Endothelial cell of umbilical vein (primary cell): ENCODE measurements around the gene PLEKHG3. TPM values are rescaled to one million over a fixed set of nuclear protein-coding genes. Genes with fewer than 3 reads are reported as not detected.

Experiments
- BruUV-seq: library from RNA; stranded (reverse); fragments of 400-500 nt; replicated peaks from 2 replicates; lab custom pipeline; 2021; lab: Mats Ljungman, UMichigan
- CTCF ChIA-PET: fragments of 300-600, 350-600 bp; sonication (Branson Sonifier 250); formaldehyde crosslinking; loops from one replicate; lab custom pipeline; 2021; ENCODE audit warnings: antibody characterized with exemption, inconsistent platforms; lab: Charles Lee
- POLR2A ChIA-PET: fragments of 300-600, 350-600 bp; sonication (Branson Sonifier 250); formaldehyde crosslinking; loops from one replicate; lab custom pipeline; 2021; ENCODE audit warnings: antibody characterized with exemption, inconsistent platforms; lab: Charles Lee
- DNase-seq: peaks from one replicate; pipeline ENCODE4 v3.0.0-alpha.2; 2011; ENCODE audit warnings: low read depth, low spot score
- FAIRE-seq: peaks from 2 replicates; lab custom pipeline; 2011; peaks lifted over from hg19 to GRCh38; lab: Jason Lieb, UNC
- H2AFZ ChIP-seq: 2 replicates; pipeline ENCODE4 v1.6.0; 2012; ENCODE audit warnings: low read depth, low read length, control low read depth, inconsistent platforms
- H3K27ac ChIP-seq: 2 replicates; pipeline ENCODE4 v1.5.1; 2011; ENCODE audit warnings: low read depth, mild to moderate bottlenecking, control low read depth, low read length, moderate library complexity; ENCODE audit not compliant: insufficient read depth
- H3K27me3 ChIP-seq, 2 experiments: 2 replicates each; pipeline versions ENCODE4 v1.6.0 to v1.6.1; 2011; ENCODE audit warnings: low read length in 2 of 2, mixed read lengths in 1 of 2; ENCODE audit not compliant: control insufficient read depth in 2 of 2, insufficient read depth in 2 of 2
- H3K36me3 ChIP-seq, 2 experiments: 2 replicates in 1 of 2; 3 replicates in 1 of 2; pipeline ENCODE4 v1.5.1; 2011; ENCODE audit warnings: low read length in 2 of 2, mild to moderate bottlenecking in 1 of 2, moderate library complexity in 1 of 2; ENCODE audit not compliant: control insufficient read depth in 2 of 2, insufficient read depth in 2 of 2; ENCODE audit errors: extremely low read depth in 1 of 2
- H3K4me1 ChIP-seq: 3 replicates; pipeline ENCODE4 v1.5.1; 2011; ENCODE audit warnings: mild to moderate bottlenecking, low read length; ENCODE audit not compliant: control insufficient read depth, insufficient read depth; ENCODE audit errors: extremely low read depth
- H3K4me2 ChIP-seq: 2 replicates; pipeline ENCODE4 v1.6.1; 2011; ENCODE audit warnings: low read length, control low read depth, mixed read lengths; ENCODE audit not compliant: insufficient read depth
- H3K4me3 ChIP-seq, 3 experiments: fragments of 200-600 bp in 1 of 3; sonication (generic), shearing (Covaris generic) in 1 of 3; replicated peaks in 1 of 3; 2 replicates each; pipeline ENCODE4 v1.5.1; 2011 to 2016; ENCODE audit warnings: control low read depth in 3 of 3, low read length in 3 of 3, mild to moderate bottlenecking in 2 of 3, inconsistent platforms in 1 of 3, low read depth in 1 of 3, moderate library complexity in 1 of 3; ENCODE audit not compliant: insufficient read depth in 1 of 3
- H3K79me2 ChIP-seq: 2 replicates; pipeline ENCODE4 v1.6.0; 2012; ENCODE audit warnings: low read length, inconsistent platforms; ENCODE audit not compliant: control insufficient read depth, insufficient read depth
- H3K9ac ChIP-seq: replicated peaks from 2 replicates; pipeline ENCODE3; 2011; ENCODE audit warnings: low read length, control low read depth; ENCODE audit not compliant: insufficient read depth; ENCODE audit errors: extremely low read depth
- H3K9me1 ChIP-seq: replicated peaks from 3 replicates; pipeline ENCODE4 v1.6.0; 2011; ENCODE audit warnings: mild to moderate bottlenecking, low read length; ENCODE audit not compliant: control insufficient read depth, insufficient read depth; ENCODE audit errors: extremely low read depth
- H3K9me3 ChIP-seq: replicated peaks from 2 replicates; pipeline ENCODE4 v1.5.1; 2012; ENCODE audit warnings: low read length, inconsistent platforms; ENCODE audit not compliant: control insufficient read depth, insufficient read depth
- H4K20me1 ChIP-seq: replicated peaks from 2 replicates; pipeline ENCODE3; 2011; ENCODE audit warnings: mild to moderate bottlenecking, low read length; ENCODE audit not compliant: control insufficient read depth, insufficient read depth; ENCODE audit errors: extremely low read depth
- CTCF ChIP-seq, 2 donors: IDR thresholded peaks; 1 replicate in 1 of 2; 2 replicates in 1 of 2; pipeline ENCODE4 v1.5.1; 2011; ENCODE audit warnings: low read length in 2 of 2, mild to moderate bottlenecking in 2 of 2, moderate library complexity in 2 of 2, control low read depth in 1 of 2, inconsistent platforms in 1 of 2, low read depth in 1 of 2; ENCODE audit not compliant: insufficient read depth in 1 of 2; ENCODE audit errors: extremely low read depth in 1 of 2
- EZH2 ChIP-seq: IDR thresholded peaks from 2 replicates; pipeline ENCODE4 v1.6.1; 2012; ENCODE audit warnings: borderline replicate concordance, low read depth, mild to moderate bottlenecking, moderate library complexity, low read length, inconsistent platforms; ENCODE audit not compliant: severe bottlenecking
- FOS ChIP-seq: IDR thresholded peaks from 2 replicates; pipeline ENCODE4 v1.6.1; 2011; ENCODE audit warnings: mild to moderate bottlenecking, low read length, moderate library complexity, borderline replicate concordance; ENCODE audit not compliant: insufficient read depth
- GATA2 ChIP-seq: IDR thresholded peaks from 2 replicates; pipeline ENCODE4 v1.7.0; 2011; ENCODE audit warnings: low read depth, mild to moderate bottlenecking, moderate library complexity, mixed read lengths, low read length; ENCODE audit not compliant: insufficient read length, insufficient read depth
- JUN ChIP-seq: IDR thresholded peaks from 2 replicates; pipeline ENCODE4 v1.6.1; 2011; ENCODE audit warnings: borderline replicate concordance, low read depth; ENCODE audit not compliant: insufficient read length, insufficient read depth
- MAX ChIP-seq: IDR thresholded peaks from 2 replicates; pipeline ENCODE4 v1.6.1; 2011; ENCODE audit not compliant: insufficient read depth, insufficient read length
- MYC ChIP-seq: IDR thresholded peaks from one replicate; pipeline ENCODE4 v1.6.1; 2011; ENCODE audit warnings: mild to moderate bottlenecking, low read depth, low read length
- POLR2A ChIP-seq: IDR thresholded peaks from 2 replicates; pipeline ENCODE4 v1.6.1; 2012; ENCODE audit warnings: low read depth, mild to moderate bottlenecking, control low read depth, low read length
- POLR2AphosphoS5 ChIP-seq: IDR thresholded peaks from 2 replicates; pipeline ENCODE4 v1.6.1; 2012; ENCODE audit warnings: low read depth, mild to moderate bottlenecking, control low read depth, low read length, moderate library complexity; ENCODE audit not compliant: insufficient read depth
- dilution Hi-C: fragments of 300-500 bp; cut with MboI; formaldehyde crosslinking; loops from one replicate; pipeline ENCODE4 v1.15.0; 2019; ENCODE audit warnings: low sequenced_read_pairs; ENCODE audit not compliant: extremely low pct_ligation_motif_present
- intact Hi-C: fragments of 100-400 bp; cut with micrococcal nuclease; formaldehyde crosslinking; loops from one replicate; pipeline ENCODE4 v1.10.0; 2022
- polyA plus RNA-seq, 4 experiments: library from polyadenylated mRNA; depleted of rRNA in 3 of 4; stranded (reverse) in 3 of 4; unstranded in 1 of 4; fragments of >200 nt; gene quantifications; 2 replicates each; pipeline versions ENCODE4 v1.2.1 to v1.2.3, GENCODE V29; 2011 to 2012; ENCODE audit warnings: missing spikeins in 1 of 4
- total RNA-seq: library from RNA; stranded (reverse); gene quantifications from 2 replicates; pipeline ENCODE4 v1.2.3, GENCODE V29; 2021

The PLEKHG3 gene
- total and polyA plus RNA-seq, 2 donors (not counting 3 experiments of a cell fraction or from before 2014, with no cell fraction given) = 6.6 to 8.0 TPM

- no peak overlapping the region for H3K4me3 ChIP-seq
- ChIA-PET POLR2A (no interaction called here), CTCF (no interaction called here)
- BruUV-seq = no TSS peak
- H3K27ac ChIP-seq = no peak overlapping the region
- DNase-seq = no peak
- no peak for FAIRE-seq
- H2AFZ ChIP-seq = no peak overlapping the region
- H3K9me1 ChIP-seq = no peaks in the 10 kb centered on the region
- H3K4me2 ChIP-seq = no peak overlapping the region
- H4K20me1 ChIP-seq = no peaks in the 10 kb centered on the region
- no peaks in the 10 kb centered on the region for H3K36me3 ChIP-seq
- H3K4me1 ChIP-seq = no peaks in the 10 kb centered on the region
- H3K9me3 ChIP-seq = no peaks in the 10 kb centered on the region
- TF ChIP-seq GATA2 = no peak
- no peak for TF ChIP-seq FOS
- TF ChIP-seq JUN = no peak
- TF ChIP-seq EZH2 = no peak
- no peak for TF ChIP-seq POLR2AphosphoS5
- no peak for TF ChIP-seq MYC
- TF ChIP-seq POLR2A = no peak
- TF ChIP-seq CTCF (IDR thresholded peaks at IDR 0.05; ENCODE audit: extremely low read depth in 1 of 2, insufficient read depth in 1 of 2, low read depth in 1 of 2, low read length in 2 of 2) = no peak
- TF ChIP-seq MAX = no peak
- no peak overlapping the region for H3K9ac ChIP-seq
- peaks cover 0 to 5% of the 10 kb centered on the region in 2 experiments for H3K27me3 ChIP-seq
- H3K79me2 ChIP-seq = no peaks in the 10 kb centered on the region
- intact Hi-C loops (no loop called here), dilution Hi-C loops (no loop called here)
Measured at GRCh38 chr14:64685371-64686281, 18.6 kb upstream of the PLEKHG3 start.
